ENCODE results near the gene COPS4.
A peak's percentile ranks its signal among the peaks of the same experiment; 100 is the strongest.

COPS4 gene

GRCh38 chr4:83112231-83112630 lies 77.2 kb downstream of the COPS4 start (continued):
- TF ChIP-seq POU6F1 (CRISPR knock-in tag; IDR thresholded peaks at IDR 0.05; ENCODE audit: borderline replicate concordance, low read depth) (no peak), OSR1 (CRISPR knock-in tag; IDR thresholded peaks at IDR 0.05) (no peak), ZNF565 (CRISPR knock-in tag; conservative IDR thresholded peaks at IDR 0.05; ENCODE audit: low read depth) (no peak), CREB5 (CRISPR knock-in tag; IDR thresholded peaks at IDR 0.05; ENCODE audit: low read depth) (no peak), ESRRG (CRISPR knock-in tag; IDR thresholded peaks at IDR 0.05) (no peak), TOX (CRISPR knock-in tag; IDR thresholded peaks at IDR 0.05; ENCODE audit: borderline replicate concordance) (no peak), ZNF70 (CRISPR knock-in tag; IDR thresholded peaks at IDR 0.05) (no peak)

- peak; percentile 72 for ATAC-seq
- TF ChIP-seq TSHZ2 (CRISPR knock-in tag; IDR thresholded peaks at IDR 0.05) (no peak), POU6F1 (CRISPR knock-in tag; IDR thresholded peaks at IDR 0.05; ENCODE audit: borderline replicate concordance, low read depth) (no peak), TCF4 (CRISPR knock-in tag; IDR thresholded peaks at IDR 0.05; ENCODE audit: borderline replicate concordance) (no peak), GLIS3 (CRISPR knock-in tag; IDR thresholded peaks at IDR 0.05) (no peak)
Measured at GRCh38 chr4:83112678-83113428, 77.9 kb downstream of the COPS4 start.

- TF ChIP-seq RARB (CRISPR knock-in tag; IDR thresholded peaks at IDR 0.05) (no peak), BACH2 (CRISPR knock-in tag; IDR thresholded peaks at IDR 0.05; ENCODE audit: borderline replicate concordance) (no peak), PPARA (CRISPR knock-in tag; IDR thresholded peaks at IDR 0.05; ENCODE audit: borderline replicate concordance) (no peak), CSDC2 (CRISPR knock-in tag; IDR thresholded peaks at IDR 0.05) (no peak), POU6F1 (CRISPR knock-in tag; IDR thresholded peaks at IDR 0.05; ENCODE audit: borderline replicate concordance, low read depth) (no peak), ISL1 (CRISPR knock-in tag; IDR thresholded peaks at IDR 0.05) (no peak), TCF4 (CRISPR knock-in tag; IDR thresholded peaks at IDR 0.05; ENCODE audit: borderline replicate concordance) (no peak), SNAI2 (CRISPR knock-in tag; IDR thresholded peaks at IDR 0.05) (no peak), PATZ1 (CRISPR knock-in tag; IDR thresholded peaks at IDR 0.05; ENCODE audit: borderline replicate concordance) (no peak)
- ATAC-seq: no peak; the same call in 2 of the 3 replicates
Measured at GRCh38 chr4:83113429-83113786, 78.4 kb downstream of the COPS4 start.

Measured in SK-N-SH treated with all-trans-retinoic acid at 6 μM for 48 hours (cell line).